Fibroblast of pulmonary artery (primary cell): ENCODE measurements around the gene RAB3D.

Experiments used
- DNase-seq: peaks from one replicate; pipeline ENCODE4 v3.0.0-alpha.2; 2010; ENCODE audit warnings: low read depth
- H3K4me3 ChIP-seq: replicated peaks from 2 replicates; pipeline ENCODE4 v1.5.1; 2011; ENCODE audit warnings: low read depth, mild to moderate bottlenecking, control low read depth, low read length, moderate library complexity
- TF ChIP-seq, protein P1 (sequence below): IDR thresholded peaks from 2 replicates; pipeline ENCODE4 v1.5.1; 2011; ENCODE audit warnings: mild to moderate bottlenecking, control low read depth, low read length, inconsistent platforms; ENCODE audit errors: missing control alignments

The RAB3D gene

DNA sequence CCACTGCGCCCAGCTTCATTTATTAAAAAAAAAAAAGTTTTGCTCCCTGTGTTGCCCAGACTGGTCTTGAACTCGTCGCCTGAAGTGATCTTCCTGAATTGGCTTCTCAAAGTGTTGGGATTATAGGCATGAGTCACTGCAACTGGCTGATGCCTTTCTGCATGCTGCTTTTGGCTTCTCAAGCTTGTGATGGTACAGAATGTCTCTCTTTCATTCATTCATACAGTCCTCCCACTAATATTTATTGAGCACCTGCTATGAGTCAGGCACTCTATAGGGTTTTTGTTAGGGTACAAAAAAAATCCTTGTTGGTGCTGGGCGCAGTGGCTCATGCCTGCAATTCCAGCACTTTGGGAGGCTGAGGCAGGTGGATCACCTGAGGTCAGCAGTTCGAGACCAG is 34.5 kb downstream of the RAB3D start:
- DNase-seq, result no peak
- TF ChIP-seq, protein P1, sequence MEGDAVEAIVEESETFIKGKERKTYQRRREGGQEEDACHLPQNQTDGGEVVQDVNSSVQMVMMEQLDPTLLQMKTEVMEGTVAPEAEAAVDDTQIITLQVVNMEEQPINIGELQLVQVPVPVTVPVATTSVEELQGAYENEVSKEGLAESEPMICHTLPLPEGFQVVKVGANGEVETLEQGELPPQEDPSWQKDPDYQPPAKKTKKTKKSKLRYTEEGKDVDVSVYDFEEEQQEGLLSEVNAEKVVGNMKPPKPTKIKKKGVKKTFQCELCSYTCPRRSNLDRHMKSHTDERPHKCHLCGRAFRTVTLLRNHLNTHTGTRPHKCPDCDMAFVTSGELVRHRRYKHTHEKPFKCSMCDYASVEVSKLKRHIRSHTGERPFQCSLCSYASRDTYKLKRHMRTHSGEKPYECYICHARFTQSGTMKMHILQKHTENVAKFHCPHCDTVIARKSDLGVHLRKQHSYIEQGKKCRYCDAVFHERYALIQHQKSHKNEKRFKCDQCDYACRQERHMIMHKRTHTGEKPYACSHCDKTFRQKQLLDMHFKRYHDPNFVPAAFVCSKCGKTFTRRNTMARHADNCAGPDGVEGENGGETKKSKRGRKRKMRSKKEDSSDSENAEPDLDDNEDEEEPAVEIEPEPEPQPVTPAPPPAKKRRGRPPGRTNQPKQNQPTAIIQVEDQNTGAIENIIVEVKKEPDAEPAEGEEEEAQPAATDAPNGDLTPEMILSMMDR, result no peak

DNA sequence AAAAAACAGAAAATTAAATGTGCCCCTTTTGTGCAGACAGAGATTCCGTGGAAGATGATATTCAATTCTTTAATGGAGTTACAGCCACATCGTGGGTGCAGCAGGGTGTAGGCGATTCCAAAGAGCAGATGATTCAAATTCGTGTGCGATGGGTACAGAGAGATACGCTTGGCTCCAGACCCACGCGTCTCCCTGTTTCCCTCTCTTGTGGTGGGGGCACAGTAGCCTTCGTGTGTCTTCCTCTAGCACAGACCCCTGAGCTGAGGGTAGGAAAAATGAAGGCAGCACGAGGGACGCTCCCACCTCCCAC is 38.7 kb downstream of the RAB3D start:
- TF ChIP-seq, protein P1, result no peak
- H3K4me3 ChIP-seq, result no peak overlapping the region
- no peak for DNase-seq

More for the DNA sequence above, 34.5 kb downstream of the RAB3D start:
- no peak overlapping the region for H3K4me3 ChIP-seq

DNA sequence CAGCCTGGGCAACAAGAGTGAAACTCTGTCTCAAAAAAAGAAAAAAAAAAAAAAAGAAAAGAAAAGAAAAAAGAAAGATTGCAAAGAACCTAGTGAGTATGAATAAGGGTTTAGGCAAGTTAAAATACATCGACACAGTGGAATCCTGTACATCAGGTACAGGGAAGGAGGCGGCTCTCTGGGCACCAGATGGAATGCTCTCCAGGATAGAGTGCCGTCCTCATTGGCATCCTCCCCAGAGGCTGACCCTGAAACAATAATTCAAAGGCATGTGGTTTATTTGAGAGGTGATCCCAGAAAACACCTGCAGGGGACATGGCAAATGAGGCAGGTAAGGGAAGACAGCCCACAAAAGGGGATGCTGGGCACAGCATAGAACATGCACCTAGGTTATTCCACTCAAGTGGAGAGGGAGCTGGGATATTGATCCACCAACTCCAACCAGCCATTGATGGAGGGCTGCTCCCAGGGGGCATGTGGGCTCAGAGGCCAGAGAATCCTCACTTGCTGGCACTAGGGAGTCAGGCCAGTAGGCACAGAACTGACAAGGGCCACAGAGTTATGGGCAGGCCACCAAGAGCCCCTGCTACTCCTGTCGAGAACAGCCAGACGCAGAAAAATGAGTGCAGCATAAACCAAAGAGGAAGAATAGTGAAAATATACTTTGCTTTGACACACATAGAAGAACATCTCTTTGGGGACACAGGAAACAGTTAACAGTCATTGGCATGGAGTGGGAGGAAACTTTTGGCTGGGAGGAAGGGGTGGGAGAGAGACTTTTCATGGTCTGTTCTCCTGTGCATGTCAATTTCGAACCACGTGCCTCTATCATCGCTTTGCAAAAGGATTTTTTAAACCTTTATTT is 39.3 kb downstream of the RAB3D start:
- no peak overlapping the region for H3K4me3 ChIP-seq
- TF ChIP-seq, protein P1, result no peak
- DNase-seq, result no peak

DNA sequence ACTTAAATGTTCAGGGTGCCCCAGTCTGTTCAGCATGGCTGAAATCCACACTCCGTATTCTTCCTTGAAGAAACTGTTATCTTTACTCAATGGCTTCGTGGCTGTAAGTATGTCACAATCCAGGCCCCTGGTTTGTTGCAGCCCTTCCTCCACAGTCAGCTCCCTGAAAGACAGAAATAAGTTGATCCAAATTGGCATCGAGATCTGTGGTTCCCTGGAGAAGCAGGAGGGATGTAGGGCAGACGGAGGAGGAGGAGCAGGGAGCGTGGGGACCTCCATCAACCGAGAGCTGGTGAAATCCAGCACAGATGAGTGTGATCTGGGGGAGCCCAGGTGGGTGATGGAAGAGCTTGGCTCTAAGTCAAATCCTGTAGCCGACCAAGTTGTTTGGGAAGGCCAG is 43.2 kb downstream of the RAB3D start:
- TF ChIP-seq, protein P1, result no peak
- no peak overlapping the region for H3K4me3 ChIP-seq
- peak; percentile 67 for DNase-seq

DNA sequence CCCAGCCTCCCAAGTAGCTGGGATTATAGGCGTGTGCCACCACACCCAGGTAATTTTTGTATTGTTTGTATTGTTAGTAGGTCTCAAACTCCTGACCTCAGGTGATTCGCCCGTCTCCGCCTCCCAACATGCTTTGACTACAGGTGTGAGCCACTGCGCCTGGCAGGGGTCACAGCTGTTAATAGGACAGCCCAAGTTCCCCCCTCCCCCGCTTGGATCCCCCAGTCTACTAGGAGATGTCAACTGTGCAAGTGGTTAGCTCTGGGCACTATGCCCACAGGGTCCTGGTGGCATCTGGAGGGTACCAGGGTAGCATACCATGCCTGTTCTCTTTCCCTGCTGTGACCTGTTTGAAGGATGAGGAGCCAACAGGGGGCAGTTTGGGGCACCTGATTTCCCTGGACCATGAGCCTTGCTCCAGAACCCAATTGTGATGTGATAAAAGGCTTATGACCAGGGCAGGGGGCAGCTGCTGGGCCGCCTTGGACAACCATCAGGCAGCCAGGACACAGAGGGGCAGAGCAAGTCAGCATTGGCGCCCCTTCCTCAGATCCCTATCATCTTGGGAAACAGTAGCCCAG is 43.7 kb downstream of the RAB3D start, which contains the start of gene TSPAN16:
Gene TSPAN16, plus strand, starts transcription at position 496 of the 581 bp plus-strand sequence. CDS start 138 bp downstream, outside the sequence.
- no peak for DNase-seq
- H3K4me3 ChIP-seq, result no peak within 1 kb of the TSS
- TF ChIP-seq, protein P1, result peak; percentile 9

DNA sequence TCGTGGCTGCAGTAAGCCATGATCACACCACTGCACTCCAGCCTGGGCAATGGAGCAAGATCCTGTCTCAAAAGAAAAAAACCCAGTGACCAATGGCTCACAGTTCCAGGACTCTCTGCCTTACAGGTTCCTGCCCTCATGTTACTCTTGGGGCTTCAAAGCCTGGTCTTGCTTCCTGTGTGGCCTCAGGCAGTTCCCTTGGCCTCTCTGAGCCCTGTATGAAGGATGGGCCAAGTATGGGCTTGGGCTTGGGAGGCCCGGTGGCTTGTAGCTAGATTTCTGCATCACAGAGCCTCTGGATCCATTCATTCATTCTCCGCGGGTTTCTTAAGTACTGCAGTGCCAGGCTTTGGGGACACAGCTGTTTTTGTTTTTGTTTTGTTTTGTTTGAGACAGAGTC is 44.3 kb downstream of the RAB3D start:
- no peak overlapping the region for H3K4me3 ChIP-seq
- TF ChIP-seq, protein P1, result no peak
- no peak for DNase-seq
